HL-60 (cell line): ENCODE data around the gene EXOC6B.

ENCODE experiments used
- CTCF ChIP-seq: IDR thresholded peaks from one replicate; pipeline ENCODE4 v1.5.1; 2011; ENCODE audit warnings: low read length, control low read depth, inconsistent platforms; ENCODE audit not compliant: insufficient read depth
- SPI1 ChIP-seq: IDR thresholded peaks from 2 replicates; pipeline ENCODE4 v1.6.1; 2012; ENCODE audit warnings: low read depth, mild to moderate bottlenecking, borderline replicate concordance

DNA sequence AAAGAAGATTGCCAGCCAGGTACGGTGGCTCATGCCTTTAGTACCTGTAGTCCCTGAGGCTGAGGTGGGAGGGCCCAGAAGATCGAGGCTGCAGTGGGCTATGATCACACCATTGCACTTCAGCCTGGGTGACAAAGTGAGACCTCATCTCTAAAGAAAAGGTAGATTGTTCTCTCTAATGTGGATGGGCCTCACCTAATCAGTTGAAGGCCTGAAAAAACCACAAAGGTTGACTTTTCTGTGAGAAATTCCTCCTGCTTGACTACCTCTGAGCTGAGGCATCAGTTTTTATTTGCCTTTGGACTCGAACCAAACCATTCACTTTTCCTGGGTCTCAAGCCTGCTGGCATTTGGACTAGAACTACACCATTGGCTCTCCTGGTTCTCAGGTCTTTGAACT lies 536.1 kb downstream of the EXOC6B start:
- TF ChIP-seq CTCF, result no peak
- no peak for TF ChIP-seq SPI1
